Chondrocyte (in vitro differentiated cells): ENCODE results near the gene FAS. TPM values are rescaled to one million over a fixed set of nuclear protein-coding genes. Genes with fewer than 3 reads are reported as not detected.

Experiments used
- DNase-seq: peaks from one replicate; pipeline ENCODE4 v3.0.0; 2021; ENCODE audit warnings: mixed read lengths, low spot score
- H3K27ac Mint-ChIP-seq: one replicate; pipeline ENCODE4 v1.8.0; 2021; ENCODE audit warnings: mild to moderate bottlenecking, moderate library complexity, mixed read lengths; ENCODE audit not compliant: unreplicated experiment
- H3K27me3 Mint-ChIP-seq: 2 replicates; pipeline ENCODE4 v1.8.0; 2021; ENCODE audit warnings: low read depth, mixed read lengths
- H3K36me3 Mint-ChIP-seq: 2 replicates; pipeline ENCODE4 v1.8.0; 2021; ENCODE audit warnings: low read depth, mixed read lengths
- H3K4me1 Mint-ChIP-seq: 2 replicates; pipeline ENCODE4 v1.8.0; 2021; ENCODE audit warnings: low read depth, mild to moderate bottlenecking, mixed read lengths
- H3K4me3 Mint-ChIP-seq: one replicate; pipeline ENCODE4 v1.8.0; 2021; ENCODE audit warnings: mild to moderate bottlenecking, moderate library complexity, mixed read lengths; ENCODE audit not compliant: unreplicated experiment
- H3K9me3 Mint-ChIP-seq: 2 replicates; pipeline ENCODE4 v1.8.0; 2021; ENCODE audit warnings: low read depth, mixed read lengths
- total RNA-seq: library from RNA; stranded (reverse); gene quantifications from 3 replicates; pipeline ENCODE4 v1.2.1, GENCODE V29; 2021
- TF ChIP-seq, protein P1 (sequence below): fragments of 200-600 bp; sonication (generic); IDR thresholded peaks from 2 replicates; pipeline ENCODE4 v1.5.0; 2021; ENCODE audit warnings: antibody characterized with exemption, mild to moderate bottlenecking, moderate library complexity

FAS gene
- total RNA-seq, 1 donor from 2014 or later: 11.5 TPM

DNA sequence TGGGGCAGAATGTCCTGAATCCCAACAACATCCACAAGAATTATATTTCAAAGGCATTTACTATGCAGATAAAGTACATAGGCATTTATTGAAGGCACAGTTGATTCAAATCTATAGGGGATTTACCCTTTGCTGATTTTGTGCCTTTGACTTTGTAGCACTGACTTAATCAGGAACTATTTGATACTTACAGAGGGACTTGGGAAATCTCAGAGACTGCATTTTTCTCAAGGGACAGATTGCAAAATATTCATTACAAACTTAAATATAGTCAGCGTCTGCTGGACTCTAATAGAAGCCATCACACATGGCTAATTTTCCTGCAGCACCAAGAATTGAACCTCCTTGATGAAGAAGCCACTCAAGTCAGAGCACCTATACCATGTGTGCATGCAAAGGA lies 44.9 kb downstream of the FAS start:
- Mint-ChIP-seq H3K27ac (no peak overlapping the region), H3K27me3 (peaks cover 33% of the 10 kb centered on the region), H3K4me3 (no peak overlapping the region), H3K36me3 (peaks cover 2% of the 10 kb centered on the region), H3K9me3 (peaks cover 2% of the 10 kb centered on the region), H3K4me1 (peaks cover 6% of the 10 kb centered on the region)
- TF ChIP-seq, protein P1, sequence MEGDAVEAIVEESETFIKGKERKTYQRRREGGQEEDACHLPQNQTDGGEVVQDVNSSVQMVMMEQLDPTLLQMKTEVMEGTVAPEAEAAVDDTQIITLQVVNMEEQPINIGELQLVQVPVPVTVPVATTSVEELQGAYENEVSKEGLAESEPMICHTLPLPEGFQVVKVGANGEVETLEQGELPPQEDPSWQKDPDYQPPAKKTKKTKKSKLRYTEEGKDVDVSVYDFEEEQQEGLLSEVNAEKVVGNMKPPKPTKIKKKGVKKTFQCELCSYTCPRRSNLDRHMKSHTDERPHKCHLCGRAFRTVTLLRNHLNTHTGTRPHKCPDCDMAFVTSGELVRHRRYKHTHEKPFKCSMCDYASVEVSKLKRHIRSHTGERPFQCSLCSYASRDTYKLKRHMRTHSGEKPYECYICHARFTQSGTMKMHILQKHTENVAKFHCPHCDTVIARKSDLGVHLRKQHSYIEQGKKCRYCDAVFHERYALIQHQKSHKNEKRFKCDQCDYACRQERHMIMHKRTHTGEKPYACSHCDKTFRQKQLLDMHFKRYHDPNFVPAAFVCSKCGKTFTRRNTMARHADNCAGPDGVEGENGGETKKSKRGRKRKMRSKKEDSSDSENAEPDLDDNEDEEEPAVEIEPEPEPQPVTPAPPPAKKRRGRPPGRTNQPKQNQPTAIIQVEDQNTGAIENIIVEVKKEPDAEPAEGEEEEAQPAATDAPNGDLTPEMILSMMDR: no peak
- no peak for DNase-seq

DNA sequence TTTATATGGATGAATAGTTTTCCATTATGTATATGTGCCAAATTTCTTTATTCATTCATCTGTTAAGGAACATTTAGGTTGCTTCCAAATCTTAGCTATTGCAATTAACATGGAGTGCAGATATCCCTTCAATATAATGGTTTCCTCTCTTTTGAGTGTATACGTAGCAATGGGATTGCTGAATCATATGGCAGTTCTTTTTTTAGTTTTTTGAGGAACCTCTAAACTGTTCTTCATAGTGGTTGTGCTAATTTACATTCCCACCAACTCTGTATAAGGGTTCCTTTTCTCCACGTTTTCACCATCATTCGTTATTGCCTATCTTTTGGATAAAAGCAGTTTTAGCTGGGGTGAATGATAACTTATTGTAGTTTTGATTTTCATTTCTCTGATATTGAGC lies 46.5 kb downstream of the FAS start:
- Mint-ChIP-seq H3K4me1 (peaks cover 4% of the 10 kb centered on the region), H3K27ac (no peak overlapping the region), H3K27me3 (peaks cover 33% of the 10 kb centered on the region), H3K9me3 (peaks cover 5% of the 10 kb centered on the region), H3K4me3 (no peak overlapping the region), H3K36me3 (peaks cover 2% of the 10 kb centered on the region)
- no peak for DNase-seq
- TF ChIP-seq, protein P1: no peak

DNA sequence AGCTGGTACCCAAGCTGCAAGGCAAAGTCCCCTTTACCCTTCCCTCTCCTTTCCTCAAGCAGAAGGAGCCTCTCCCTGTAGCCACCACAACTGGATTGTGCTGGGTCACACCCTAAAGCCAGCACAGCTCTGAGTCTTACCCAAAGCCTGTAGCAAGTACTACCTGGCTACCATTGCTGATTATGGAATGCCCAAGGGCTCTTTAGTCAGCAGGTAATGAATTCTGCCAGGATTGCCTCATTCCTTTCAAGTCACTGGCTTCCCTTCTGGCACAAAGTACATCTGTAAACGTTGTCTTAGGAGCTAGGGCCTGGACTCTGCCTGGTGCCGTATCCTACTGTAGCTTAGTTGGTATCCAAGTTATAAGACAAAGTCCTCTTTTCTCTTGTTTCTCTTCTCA lies 52.0 kb downstream of the FAS start:
- Mint-ChIP-seq H3K9me3 (peaks cover 5% of the 10 kb centered on the region), H3K27me3 (peaks cover 11% of the 10 kb centered on the region), H3K4me1 (no peaks in the 10 kb centered on the region), H3K36me3 (peaks cover 2% of the 10 kb centered on the region), H3K4me3 (no peak overlapping the region), H3K27ac (no peak overlapping the region)
- no peak for DNase-seq
- TF ChIP-seq, protein P1: no peak

DNA sequence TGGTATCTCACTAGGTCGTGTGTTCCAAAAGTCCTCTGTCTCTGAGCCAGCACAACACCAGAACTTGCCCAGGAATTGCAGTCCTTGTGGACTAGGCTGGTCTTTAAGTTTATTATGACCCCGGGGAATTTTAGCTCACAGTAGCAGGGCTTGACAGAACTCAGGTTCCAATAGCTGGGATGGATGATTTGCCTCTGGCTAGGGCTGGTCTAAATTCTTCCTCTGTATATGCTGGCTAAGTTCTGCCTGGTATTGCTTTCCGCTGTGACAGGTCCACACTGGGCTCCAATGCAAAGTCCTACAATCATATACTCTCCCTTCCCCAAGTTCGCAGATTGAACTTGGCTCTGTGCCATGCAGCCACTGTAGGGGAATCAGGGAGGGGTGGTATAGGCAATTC lies 52.5 kb downstream of the FAS start:
- no peak for DNase-seq
- Mint-ChIP-seq H3K9me3 (peaks cover 5% of the 10 kb centered on the region), H3K4me3 (no peak overlapping the region), H3K36me3 (peaks cover 2% of the 10 kb centered on the region), H3K27me3 (peaks cover 11% of the 10 kb centered on the region), H3K4me1 (no peaks in the 10 kb centered on the region), H3K27ac (no peak overlapping the region)
- TF ChIP-seq, protein P1: no peak

DNA sequence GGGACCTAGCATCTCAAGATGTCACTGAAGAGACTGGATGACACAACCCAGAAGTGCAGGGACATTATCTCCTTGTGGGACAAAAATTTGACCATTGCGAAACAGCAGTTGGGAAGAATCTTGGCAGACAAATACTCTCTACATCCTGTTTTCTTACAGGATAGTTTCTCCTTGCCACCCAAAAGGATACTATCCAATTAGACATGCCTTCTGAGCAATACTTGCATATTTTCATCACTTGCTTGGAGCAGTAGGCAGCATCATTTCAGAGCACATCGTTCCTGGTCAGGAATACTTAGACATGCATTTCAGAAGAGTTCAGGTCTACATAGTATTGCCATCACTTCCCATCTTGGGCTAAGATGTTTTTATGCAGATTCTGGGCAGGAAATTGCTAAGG lies 56.8 kb downstream of the FAS start:
- no peaks in the 10 kb centered on the region for H3K9me3 Mint-ChIP-seq
- H3K27ac Mint-ChIP-seq: no peak overlapping the region
- peaks cover 12% of the 10 kb centered on the region for H3K27me3 Mint-ChIP-seq
- no peak overlapping the region for H3K4me3 Mint-ChIP-seq
- no peaks in the 10 kb centered on the region for H3K4me1 Mint-ChIP-seq
- DNase-seq: no peak
- TF ChIP-seq, protein P1: no peak
- H3K36me3 Mint-ChIP-seq: no peaks in the 10 kb centered on the region
